ENCODE results near the gene PCGF2.

Gene PCGF2

GRCh38 chr17:38797158-38797490 lies 49.0 kb upstream of the PCGF2 start:
- no peak for ATAC-seq
- TF ChIP-seq ARNTL (CRISPR knock-in tag; IDR thresholded peaks at IDR 0.05; ENCODE audit: borderline replicate concordance, low read depth): no peak
- no peak for TF ChIP-seq ZNF8 (CRISPR knock-in tag; IDR thresholded peaks at IDR 0.05)
- TF ChIP-seq BACH2 (CRISPR knock-in tag; IDR thresholded peaks at IDR 0.05; ENCODE audit: borderline replicate concordance): no peak
- TF ChIP-seq ZNF565 (CRISPR knock-in tag; conservative IDR thresholded peaks at IDR 0.05; ENCODE audit: low read depth): no peak
- no peak for TF ChIP-seq TCF4 (CRISPR knock-in tag; IDR thresholded peaks at IDR 0.05; ENCODE audit: borderline replicate concordance)
- no peak for TF ChIP-seq ESRRG (CRISPR knock-in tag; IDR thresholded peaks at IDR 0.05)
- TF ChIP-seq ZFP3 (CRISPR knock-in tag; IDR thresholded peaks at IDR 0.05): no peak
- no peak for TF ChIP-seq SNAI2 (CRISPR knock-in tag; IDR thresholded peaks at IDR 0.05)
- no peak for TF ChIP-seq TOX (CRISPR knock-in tag; IDR thresholded peaks at IDR 0.05; ENCODE audit: borderline replicate concordance)
- TF ChIP-seq ZFP30 (CRISPR knock-in tag; IDR thresholded peaks at IDR 0.05): no peak
- no peak for TF ChIP-seq ISL1 (CRISPR knock-in tag; IDR thresholded peaks at IDR 0.05)
- TF ChIP-seq PATZ1 (CRISPR knock-in tag; IDR thresholded peaks at IDR 0.05; ENCODE audit: borderline replicate concordance): no peak
- TF ChIP-seq ZNF70 (CRISPR knock-in tag; IDR thresholded peaks at IDR 0.05): no peak
- TF ChIP-seq OSR1 (CRISPR knock-in tag; IDR thresholded peaks at IDR 0.05): no peak
- no peak for TF ChIP-seq CSDC2 (CRISPR knock-in tag; IDR thresholded peaks at IDR 0.05)
- TF ChIP-seq TSHZ2 (CRISPR knock-in tag; IDR thresholded peaks at IDR 0.05): no peak
- TF ChIP-seq PPARA (CRISPR knock-in tag; IDR thresholded peaks at IDR 0.05; ENCODE audit: borderline replicate concordance): no peak

GRCh38 chr17:38796451-38797157 lies 48.5 kb upstream of the PCGF2 start:
- no peak for ATAC-seq
- TF ChIP-seq OSR1 (CRISPR knock-in tag; IDR thresholded peaks at IDR 0.05): no peak
- TF ChIP-seq ZNF565 (CRISPR knock-in tag; conservative IDR thresholded peaks at IDR 0.05; ENCODE audit: low read depth): no peak
- no peak for TF ChIP-seq ESRRG (CRISPR knock-in tag; IDR thresholded peaks at IDR 0.05)
- TF ChIP-seq, protein P1, sequence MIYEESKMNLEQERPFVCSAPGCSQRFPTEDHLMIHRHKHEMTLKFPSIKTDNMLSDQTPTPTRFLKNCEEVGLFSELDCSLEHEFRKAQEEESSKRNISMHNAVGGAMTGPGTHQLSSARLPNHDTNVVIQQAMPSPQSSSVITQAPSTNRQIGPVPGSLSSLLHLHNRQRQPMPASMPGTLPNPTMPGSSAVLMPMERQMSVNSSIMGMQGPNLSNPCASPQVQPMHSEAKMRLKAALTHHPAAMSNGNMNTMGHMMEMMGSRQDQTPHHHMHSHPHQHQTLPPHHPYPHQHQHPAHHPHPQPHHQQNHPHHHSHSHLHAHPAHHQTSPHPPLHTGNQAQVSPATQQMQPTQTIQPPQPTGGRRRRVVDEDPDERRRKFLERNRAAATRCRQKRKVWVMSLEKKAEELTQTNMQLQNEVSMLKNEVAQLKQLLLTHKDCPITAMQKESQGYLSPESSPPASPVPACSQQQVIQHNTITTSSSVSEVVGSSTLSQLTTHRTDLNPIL (CRISPR knock-in tag; IDR thresholded peaks at IDR 0.05; ENCODE audit: low read depth): no peak
- TF ChIP-seq BACH2 (CRISPR knock-in tag; IDR thresholded peaks at IDR 0.05; ENCODE audit: borderline replicate concordance): no peak
- no peak for TF ChIP-seq GLIS3 (CRISPR knock-in tag; IDR thresholded peaks at IDR 0.05)
- no peak for TF ChIP-seq PPARA (CRISPR knock-in tag; IDR thresholded peaks at IDR 0.05; ENCODE audit: borderline replicate concordance)
- no peak for TF ChIP-seq POU6F1 (CRISPR knock-in tag; IDR thresholded peaks at IDR 0.05; ENCODE audit: borderline replicate concordance, low read depth)
- no peak for TF ChIP-seq ZC3H10 (CRISPR knock-in tag; IDR thresholded peaks at IDR 0.05)
- TF ChIP-seq PATZ1 (CRISPR knock-in tag; IDR thresholded peaks at IDR 0.05; ENCODE audit: borderline replicate concordance): no peak
- no peak for TF ChIP-seq ZFP3 (CRISPR knock-in tag; IDR thresholded peaks at IDR 0.05)
- no peak for TF ChIP-seq ZNF70 (CRISPR knock-in tag; IDR thresholded peaks at IDR 0.05)
- no peak for TF ChIP-seq SNAI2 (CRISPR knock-in tag; IDR thresholded peaks at IDR 0.05)
- TF ChIP-seq ISL1 (CRISPR knock-in tag; IDR thresholded peaks at IDR 0.05): no peak

Measured in SK-N-SH treated with all-trans-retinoic acid at 6 μM for 48 hours (cell line).